Lung (tissue), 12 donors: Measurements from ENCODE around the gene HYCC1. TPM values are rescaled to one million over a fixed set of nuclear protein-coding genes. Genes with fewer than 3 reads are reported as not detected.
"Not testable (repeated sequence)": the region's sequence is repeated elsewhere in the genome, so short reads cannot be mapped to it uniquely, and the experiment has no call there.

Experiments
- ATAC-seq: fragments of 200-7000 bp; cut with Tn5 transposase; one replicate; pipeline ENCODE4 v1.9.1; 2020; ENCODE audit warnings: moderate number of reproducible peaks; ENCODE audit not compliant: insufficient read depth, low FRiP score
- DNase-seq, 3 donors: peaks; one replicate each; pipeline ENCODE4 v3.0.0-alpha.2; 2013 to 2017
- H3K27ac ChIP-seq, 2 donors: one replicate each; pipeline ENCODE4 v1.5.1; 2013; ENCODE audit warnings: mild to moderate bottlenecking in 2 of 2, moderate library complexity in 2 of 2, control low read depth in 1 of 2, inconsistent platforms in 1 of 2, low read depth in 1 of 2, low read length in 1 of 2
- H3K27me3 ChIP-seq, 3 donors: one replicate each; pipeline ENCODE4 v1.5.1; 2013; ENCODE audit warnings: low read length in 2 of 3; ENCODE audit not compliant: control insufficient read depth in 3 of 3, insufficient read depth in 3 of 3
- H3K36me3 ChIP-seq, 4 donors: one replicate each; pipeline ENCODE4 v1.5.1; 2013; ENCODE audit warnings: low read length in 4 of 4, mild to moderate bottlenecking in 1 of 4, moderate library complexity in 1 of 4; ENCODE audit not compliant: control insufficient read depth in 4 of 4, insufficient read depth in 4 of 4
- H3K4me1 ChIP-seq, 5 donors: one replicate each; pipeline ENCODE4 v1.5.1; 2013; ENCODE audit warnings: low read length in 5 of 5, mild to moderate bottlenecking in 2 of 5, moderate library complexity in 1 of 5; ENCODE audit not compliant: control insufficient read depth in 5 of 5, insufficient read depth in 5 of 5
- H3K4me3 ChIP-seq: one replicate; pipeline ENCODE4 v1.5.1; 2013; ENCODE audit warnings: mild to moderate bottlenecking, control low read depth, moderate library complexity
- H3K9ac ChIP-seq, 2 donors: one replicate each; pipeline ENCODE4 v1.5.1; 2013; ENCODE audit warnings: low read length in 2 of 2, control low read depth in 1 of 2; ENCODE audit not compliant: insufficient read depth in 1 of 2
- H3K9me3 ChIP-seq, 4 donors: one replicate each; pipeline ENCODE4 v1.5.1; 2013; ENCODE audit warnings: low read length in 3 of 4, mild to moderate bottlenecking in 1 of 4, moderate library complexity in 1 of 4; ENCODE audit not compliant: control insufficient read depth in 4 of 4, insufficient read depth in 3 of 4
- CTCF ChIP-seq: IDR thresholded peaks from 2 replicates; pipeline ENCODE4 v1.5.1; 2012; ENCODE audit warnings: mild to moderate bottlenecking; ENCODE audit errors: control extremely low read depth, extremely low read depth
- whole genome bisulfite sequencing, 2 donors: extraction: QIAGEN DNeasy Blood & Tissue Kit; methylation state at CpG; one replicate each; pipeline ENCODE4 v1.1.7; 2013; 5-methylcytosine and 5-hydroxymethylcytosine counted together
- polyA plus RNA-seq, 2 donors: library from polyadenylated mRNA; stranded (reverse); fragments of 200-250 nt; gene quantifications; one replicate each; pipeline ENCODE4 v1.2.1, GENCODE V29; 2013
- total RNA-seq, 2 donors: library from RNA; depleted of rRNA in 1 of 2; stranded (reverse); fragments of >200 nt in 1 of 2; gene quantifications; one replicate each; pipeline ENCODE4 v1.2.1, GENCODE V29; 2014 to 2021
- donor health status: control.
- donor health status: control.
- donor health status: Bipolar disorder and iron deficiency.
- donor health status: healthy.
- donor health status: DM: yes; HTN: yes; CAD: no.

The HYCC1 gene
- total and polyA plus RNA-seq, 4 donors: 7.3 to 62.5 (median 35.2) TPM

GRCh38 chr7:23044581-23044980 is 30.7 kb upstream of the HYCC1 start:
- no peaks in the 10 kb centered on the region for H3K36me3 ChIP-seq
- H3K9ac ChIP-seq: no peak overlapping the region
- no peak overlapping the region for H3K27ac ChIP-seq
- no peak overlapping the region for H3K4me3 ChIP-seq
- ATAC-seq (no peak), DNase-seq (no peak)
- no peaks in the 10 kb centered on the region for H3K27me3 ChIP-seq
- TF ChIP-seq CTCF: no peak
- H3K4me1 ChIP-seq: no peaks in the 10 kb centered on the region
- whole genome bisulfite sequencing, 2 donors: 81 to 84% methylated on average over 3 of the region's 3 CpGs
- H3K9me3 ChIP-seq: no peaks in the 10 kb centered on the region

- 83 to 87% methylated on average over 2 of the region's 2 CpGs for WGBS, 2 donors
Observed at GRCh38 chr7:23043441-23043840, 29.5 kb upstream of the HYCC1 start.

GRCh38 chr7:23039674-23040073 is 25.7 kb upstream of the HYCC1 start:
- WGBS, 2 donors: 37 to 50% methylated on average over 2 of the region's 4 CpGs
- H3K27me3 ChIP-seq, H3K36me3 ChIP-seq, H3K4me1 ChIP-seq, ATAC-seq, H3K4me3 ChIP-seq, DNase-seq, H3K9me3 ChIP-seq, H3K9ac ChIP-seq, H3K27ac ChIP-seq: not testable (repeated sequence)

More at GRCh38 chr7:23043441-23043840, 29.5 kb upstream of the HYCC1 start:
- Histone ChIP-seq H3K4me3 (no peak overlapping the region), H3K27ac (no peak overlapping the region), H3K9ac (no peak overlapping the region), H3K27me3 (no peaks in the 10 kb centered on the region), H3K4me1 (no peaks in the 10 kb centered on the region), H3K9me3 (no peaks in the 10 kb centered on the region), H3K36me3 (no peaks in the 10 kb centered on the region)
- no peak for DNase-seq
- no peak for ATAC-seq
- TF ChIP-seq CTCF: no peak

GRCh38 chr7:23035542-23036371 is 21.8 kb upstream of the HYCC1 start:
- H3K4me1 ChIP-seq, H3K4me3 ChIP-seq, H3K27ac ChIP-seq, H3K36me3 ChIP-seq, H3K9me3 ChIP-seq, H3K9ac ChIP-seq, ATAC-seq, DNase-seq, H3K27me3 ChIP-seq: not testable (repeated sequence)
- WGBS, 2 donors: 79 to 87% methylated on average over 17 to 28 of the region's 34 CpGs
